ENCODE results near the gene SPATA2L. TPM values are rescaled to one million over a fixed set of nuclear protein-coding genes. Genes with fewer than 3 reads are reported as not detected.

SPATA2L gene
- total and polyA plus RNA-seq, 2 of the 13 experiments (the other 11 are each of a cell fraction or from before 2014, with no cell fraction given), result 9.1 to 20.7 TPM

GRCh38 chr16:89700649-89701424 lies 668 bp downstream of the SPATA2L start (continued):
- TF ChIP-seq TIGD3 (CRISPR knock-in tag; IDR thresholded peaks at IDR 0.05; ENCODE audit: borderline replicate concordance), result 0 out of 2 replicates have a peak, but pooled peaks have one; percentile 37
- TF ChIP-seq RNF2 (conservative IDR thresholded peaks at IDR 0.05; ENCODE audit: low read depth), result peak; percentile 94; the same call in 1 of the 2 replicates
- no peak for TF ChIP-seq ERF (CRISPR knock-in tag; IDR thresholded peaks at IDR 0.05)
- 0 out of 2 replicates have a peak, but pooled peaks have one; percentile 70 for TF ChIP-seq ZNF724P (CRISPR knock-in tag; IDR thresholded peaks at IDR 0.05; ENCODE audit: borderline replicate concordance)
- no peak for TF ChIP-seq ATF6 (CRISPR knock-in tag; conservative IDR thresholded peaks at IDR 0.05)
- no peak; the same call in 1 of the 2 replicates for TF ChIP-seq ZNF547 (CRISPR knock-in tag; IDR thresholded peaks at IDR 0.05)
- 0 out of 2 replicates have a peak, but pooled peaks have one; percentile 7 for TF ChIP-seq DMAP1 (CRISPR knock-in tag; IDR thresholded peaks at IDR 0.05)
- TF ChIP-seq NFAT5 (CRISPR knock-in tag; IDR thresholded peaks at IDR 0.05), result peak; percentile 81; the same call in 1 of the 2 replicates
- TF ChIP-seq U2AF2 (IDR thresholded peaks at IDR 0.05; ENCODE audit: low read depth, low read length), result no peak
- no peak for TF ChIP-seq ZNF251 (CRISPR knock-in tag; IDR thresholded peaks at IDR 0.05)
- peak; percentile 55; the same call in 1 of the 2 replicates for TF ChIP-seq HOXA3 (CRISPR knock-in tag; IDR thresholded peaks at IDR 0.05)
- peak; percentile 24 for TF ChIP-seq AGO1 (IDR thresholded peaks at IDR 0.05; ENCODE audit: low read depth, low read length, poor library complexity, severe bottlenecking)
- no peak for TF ChIP-seq BCLAF1 (IDR thresholded peaks at IDR 0.05)
- TF ChIP-seq GABPB1 (CRISPR knock-in tag; IDR thresholded peaks at IDR 0.05), result peak; percentile 12; the same call in 1 of the 2 replicates
- TF ChIP-seq THAP11 (CRISPR knock-in tag; IDR thresholded peaks at IDR 0.05), result no peak
- TF ChIP-seq HDAC1 (CRISPR knock-in tag; IDR thresholded peaks at IDR 0.05), result peak; percentile 76
- no peak for TF ChIP-seq ZNF747 (CRISPR knock-in tag; IDR thresholded peaks at IDR 0.05; ENCODE audit: borderline replicate concordance)
- 0 out of 2 replicates have a peak, but pooled peaks have one; percentile 66 for TF ChIP-seq ZNF224 (CRISPR knock-in tag; IDR thresholded peaks at IDR 0.05)
